HG03196 (cell line): Measurements from ENCODE around the gene ERI2.

Experiments
- ATAC-seq: cut with Tn5 transposase; IDR thresholded peaks from one replicate; pipeline ENCODE4 v1.9.1; 2021; ENCODE audit not compliant: unreplicated experiment

ERI2 gene, protein sequence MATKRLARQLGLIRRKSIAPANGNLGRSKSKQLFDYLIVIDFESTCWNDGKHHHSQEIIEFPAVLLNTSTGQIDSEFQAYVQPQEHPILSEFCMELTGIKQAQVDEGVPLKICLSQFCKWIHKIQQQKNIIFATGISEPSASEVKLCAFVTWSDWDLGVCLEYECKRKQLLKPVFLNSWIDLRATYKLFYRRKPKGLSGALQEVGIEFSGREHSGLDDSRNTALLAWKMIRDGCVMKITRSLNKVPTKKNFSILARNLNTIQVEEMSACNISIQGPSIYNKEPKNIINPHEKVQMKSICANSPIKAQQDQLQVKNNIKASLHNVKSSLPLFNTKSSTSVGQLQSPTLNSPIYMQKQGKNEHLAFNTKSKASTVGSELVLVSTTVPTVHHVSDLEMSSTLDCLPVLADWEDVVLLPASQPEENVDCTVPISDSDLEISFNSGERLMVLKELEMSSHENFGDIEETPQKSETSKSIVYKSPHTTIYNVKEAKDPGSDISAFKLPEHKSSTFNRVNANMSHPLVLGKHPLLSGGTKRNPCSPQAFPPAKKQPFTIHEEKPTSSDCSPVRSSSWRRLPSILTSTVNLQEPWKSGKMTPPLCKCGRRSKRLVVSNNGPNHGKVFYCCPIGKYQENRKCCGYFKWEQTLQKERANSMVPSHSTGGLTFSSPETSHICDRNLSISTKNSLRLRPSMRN

DNA sequence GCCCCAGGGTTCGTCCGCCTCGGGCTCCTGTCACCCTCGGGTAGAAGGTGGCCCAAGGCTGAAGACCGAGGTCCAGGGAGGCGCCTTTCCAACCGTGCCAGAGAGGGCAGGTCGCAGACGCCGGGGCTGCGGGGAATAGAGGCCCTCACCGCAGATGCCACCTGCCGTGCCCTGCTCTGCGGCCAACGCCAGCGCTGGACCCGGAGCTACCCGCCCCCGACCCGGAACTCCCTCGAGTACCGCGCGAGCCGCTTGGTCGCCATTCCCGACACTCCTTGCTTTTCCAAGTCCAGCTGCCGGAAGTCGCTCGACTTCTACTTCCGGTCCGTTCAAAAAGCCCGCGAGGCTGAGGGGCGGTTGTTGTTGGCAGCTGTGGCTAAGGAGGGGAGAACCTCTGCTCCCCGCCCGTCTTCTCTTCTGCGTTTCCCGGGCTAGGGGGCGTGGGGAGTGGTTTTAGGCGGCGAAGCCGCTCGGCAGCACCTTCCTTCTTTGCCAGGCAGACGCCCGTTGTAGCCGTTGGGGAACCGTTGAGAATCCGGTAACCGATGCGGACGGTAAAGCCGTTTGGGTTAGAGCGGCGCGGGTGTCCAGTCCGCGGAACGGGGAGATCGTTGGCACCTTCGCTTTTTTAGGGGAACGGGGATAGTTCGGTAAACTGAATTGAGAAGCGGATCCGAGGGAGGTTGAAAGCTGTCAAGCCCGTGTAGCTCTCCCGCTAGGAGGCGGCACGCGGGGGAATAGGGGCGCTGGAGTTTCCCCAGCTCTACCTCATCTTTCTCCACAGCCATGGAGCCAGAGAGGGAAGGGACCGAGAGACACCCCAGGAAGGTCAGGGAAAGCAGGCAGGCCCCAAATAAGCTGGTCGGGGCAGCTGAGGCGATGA, at the start of gene ERI2, which contains the start of gene REXO5:
Gene ERI2, minus strand, starts transcription at position 305 of the 883 bp plus-strand sequence. Its CDS starts 42 bp downstream, at position 263.
Gene REXO5, plus strand, starts transcription at position 360 of the 883 bp plus-strand sequence. Its CDS starts 427 bp downstream, at position 787.
- ATAC-seq = peak; percentile 78

DNA sequence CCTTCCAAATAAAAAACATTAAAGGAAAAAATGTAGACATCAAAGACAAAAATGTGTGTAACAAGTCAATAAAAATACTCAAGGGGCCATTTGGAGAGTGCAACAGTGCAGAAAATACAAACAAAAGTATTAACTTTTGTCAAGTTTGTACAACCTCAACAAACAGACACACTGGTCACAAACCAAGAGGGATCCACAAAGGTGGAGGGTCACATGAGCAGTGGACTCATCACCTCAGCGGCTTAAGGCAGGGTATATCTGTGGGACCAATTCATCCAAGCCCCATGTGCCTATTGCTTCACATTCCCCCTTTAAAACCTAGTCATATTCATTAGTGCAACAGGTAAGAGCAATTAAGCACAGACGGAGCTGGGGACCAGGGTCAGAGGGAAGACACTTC, 48.7 kb upstream of the ERI2 start:
- ATAC-seq = no peak

DNA sequence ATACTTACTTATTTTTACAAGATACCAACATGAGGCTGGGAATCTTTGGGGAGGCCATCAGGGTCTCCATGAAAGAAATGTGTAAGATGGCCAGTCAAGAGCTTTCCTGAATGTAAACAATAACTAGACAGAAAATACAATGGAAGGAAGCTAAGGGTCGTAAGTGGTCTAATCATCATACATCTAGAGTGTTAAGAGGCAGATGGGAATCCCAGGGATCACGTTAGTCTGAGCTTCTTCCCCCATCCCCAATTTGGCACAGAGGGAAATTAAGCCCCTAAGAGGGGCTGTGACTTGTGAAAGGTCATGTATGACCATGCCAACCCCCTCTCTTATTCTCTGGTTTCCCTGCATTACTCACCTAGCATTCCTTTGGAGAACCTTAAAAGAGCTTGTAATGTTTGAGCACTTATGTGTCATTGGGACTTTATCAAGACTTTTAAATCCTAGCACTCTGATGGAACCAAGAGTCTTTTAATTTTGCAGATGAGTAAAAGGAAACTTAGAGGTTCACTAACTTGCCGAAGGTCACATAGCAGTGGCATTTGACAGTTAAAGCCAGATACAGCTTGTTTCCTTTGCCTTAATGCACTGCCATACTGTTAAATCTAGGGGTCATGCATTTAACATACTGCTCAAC, 47.8 kb upstream of the ERI2 start:
- no peak for ATAC-seq

DNA sequence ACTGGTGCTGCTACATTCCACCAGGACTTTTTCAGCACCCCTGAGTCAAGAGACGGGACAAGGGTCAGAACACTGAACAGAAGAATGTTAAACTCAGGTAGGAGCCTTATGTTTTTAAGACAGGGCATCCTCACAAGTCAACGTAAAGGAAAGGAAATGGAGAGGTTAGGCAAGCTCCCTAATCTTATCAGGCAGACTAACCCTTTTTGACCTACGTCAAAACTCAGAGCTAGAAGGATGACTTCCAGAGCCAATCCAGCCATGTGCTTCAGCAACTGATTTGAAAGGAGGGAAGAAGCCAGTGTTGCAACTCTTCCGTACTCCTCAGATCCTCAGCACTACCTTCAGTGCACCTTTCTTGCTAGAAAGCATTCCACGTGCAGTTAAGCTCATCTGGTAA, 46.9 kb upstream of the ERI2 start:
- no peak for ATAC-seq

DNA sequence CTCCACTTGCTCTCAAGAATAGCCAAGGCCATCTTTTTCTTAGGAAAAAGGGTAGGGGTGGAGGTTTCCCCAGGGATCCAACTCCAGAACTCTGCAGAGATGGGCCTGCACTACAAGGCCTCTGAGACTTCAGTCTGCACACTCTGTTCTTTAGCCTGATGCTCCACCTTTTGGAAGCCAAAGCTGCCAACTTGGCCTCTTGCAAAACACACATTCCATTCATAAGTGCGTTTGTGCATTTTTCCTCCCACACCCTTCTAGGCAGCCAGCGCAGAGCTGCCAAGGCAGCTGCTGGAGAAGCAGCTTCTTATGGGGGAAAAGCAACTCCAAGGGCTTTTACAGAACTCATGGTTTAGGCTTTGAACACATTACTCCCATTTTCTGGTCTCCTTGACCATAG, 45.3 kb upstream of the ERI2 start:
- ATAC-seq = no peak

DNA sequence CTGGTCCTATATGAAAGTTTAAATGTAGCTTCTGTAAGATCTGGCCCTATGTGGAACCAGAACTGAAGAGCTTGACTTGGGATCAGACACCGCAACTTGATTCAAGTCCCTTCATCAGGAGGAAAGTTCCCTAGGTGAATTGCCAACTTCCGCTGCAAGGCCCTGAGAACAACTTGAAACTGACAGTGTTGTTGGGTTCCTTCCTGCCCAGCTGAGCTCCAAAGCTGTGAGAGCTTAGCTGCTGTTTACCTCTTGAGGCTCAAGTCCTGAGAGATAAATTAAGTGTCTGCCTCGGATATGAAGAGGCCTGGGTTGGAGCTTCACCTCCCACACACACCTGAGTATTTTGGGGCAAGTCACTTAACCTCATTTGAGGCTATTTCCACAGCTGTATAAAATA, 44.7 kb upstream of the ERI2 start:
- no peak for ATAC-seq

DNA sequence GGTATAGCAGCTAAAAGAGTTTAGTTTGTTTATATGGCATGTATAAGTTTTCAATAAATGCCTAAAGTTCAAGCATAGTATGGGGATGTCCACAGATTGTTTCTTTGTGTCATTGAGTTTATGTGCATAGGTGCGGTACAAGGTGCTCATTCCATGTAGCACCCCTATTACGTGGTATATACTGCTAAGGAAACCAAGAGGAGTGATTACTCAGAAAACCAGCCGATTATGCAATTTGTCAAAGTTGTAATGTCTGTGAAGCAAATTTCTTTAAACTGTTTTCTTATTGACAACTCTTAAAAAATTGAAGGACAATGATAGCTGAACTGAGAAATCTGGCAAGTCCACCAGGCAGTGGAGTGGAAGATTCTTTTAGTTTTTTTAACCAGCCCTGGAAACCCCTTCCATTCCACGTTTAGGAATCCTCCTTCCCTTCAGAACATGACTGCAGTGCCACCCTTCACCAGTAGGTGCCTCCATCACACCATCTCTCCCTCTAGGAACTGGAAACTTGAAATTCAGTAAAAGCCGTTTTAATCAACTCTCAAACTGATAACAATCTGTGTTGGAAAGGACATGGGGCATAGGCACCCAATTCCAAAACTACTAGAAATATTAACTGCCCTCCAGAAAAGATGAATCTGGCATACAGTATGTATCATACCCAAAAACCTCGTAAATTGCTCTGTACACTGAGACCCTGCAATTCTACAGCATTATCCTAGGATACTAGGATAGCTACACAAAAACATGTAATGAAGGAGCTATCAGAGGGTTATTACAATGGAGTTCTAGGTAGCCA, 43.5 kb upstream of the ERI2 start:
- ATAC-seq = no peak

DNA sequence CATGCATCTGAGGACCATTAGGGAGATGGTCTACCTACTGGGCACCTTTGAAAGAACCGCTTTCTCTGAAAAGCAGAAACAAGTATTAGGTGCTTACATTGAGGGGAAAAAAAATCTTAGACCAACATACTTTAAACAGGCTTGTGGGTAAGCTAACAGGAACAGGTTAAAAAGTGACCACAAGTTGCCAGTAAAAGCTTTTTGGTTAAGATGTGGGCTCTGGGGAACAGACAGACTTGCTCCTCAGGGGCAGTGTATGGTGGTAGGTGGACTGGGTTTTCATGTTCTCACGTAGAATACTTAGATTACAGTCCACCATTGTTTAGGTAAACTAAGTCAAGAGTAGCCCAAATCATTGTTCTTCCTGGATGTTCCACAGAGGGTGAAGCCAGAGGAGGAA, 41.3 kb upstream of the ERI2 start:
- no peak for ATAC-seq

DNA sequence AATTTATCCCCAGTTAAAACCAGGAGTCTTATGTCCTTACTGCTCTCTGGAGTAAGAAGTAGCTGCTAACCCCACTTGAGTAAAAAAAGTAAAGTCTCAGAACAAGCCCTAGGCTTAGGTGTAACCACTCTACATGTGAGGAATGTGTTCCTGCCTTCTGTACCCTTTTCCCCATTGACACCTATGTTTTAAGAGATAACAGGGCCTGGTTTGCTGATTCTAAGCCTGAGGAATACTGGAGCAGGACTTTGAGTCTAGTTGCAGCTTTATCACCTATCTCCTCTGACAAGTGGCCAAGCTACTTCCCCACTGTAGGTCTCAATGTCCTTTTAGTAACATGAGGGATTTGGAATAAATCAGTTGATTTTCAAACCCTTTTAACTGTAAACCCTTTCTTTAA, 40.3 kb upstream of the ERI2 start:
- no peak for ATAC-seq

DNA sequence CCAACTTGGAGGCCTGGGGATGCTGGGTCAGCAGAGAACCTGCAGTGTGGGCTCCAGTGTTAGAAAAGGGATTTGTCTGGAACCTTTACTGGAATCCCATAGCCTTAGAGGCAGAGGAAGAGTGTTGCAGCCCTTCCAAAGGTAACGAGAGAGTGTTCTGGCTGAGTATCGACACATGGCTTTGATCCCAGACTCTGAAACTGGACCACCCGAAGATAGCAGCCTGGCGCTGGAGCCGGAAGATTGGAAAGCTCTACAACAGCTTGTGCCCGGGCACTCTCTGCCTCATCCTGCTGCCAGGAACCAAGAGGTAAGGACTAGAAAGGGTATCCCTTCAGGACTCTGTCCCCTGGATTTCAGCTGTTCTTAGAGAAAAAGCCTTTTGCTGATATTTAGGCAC, 39.8 kb upstream of the ERI2 start:
- ATAC-seq = no peak

DNA sequence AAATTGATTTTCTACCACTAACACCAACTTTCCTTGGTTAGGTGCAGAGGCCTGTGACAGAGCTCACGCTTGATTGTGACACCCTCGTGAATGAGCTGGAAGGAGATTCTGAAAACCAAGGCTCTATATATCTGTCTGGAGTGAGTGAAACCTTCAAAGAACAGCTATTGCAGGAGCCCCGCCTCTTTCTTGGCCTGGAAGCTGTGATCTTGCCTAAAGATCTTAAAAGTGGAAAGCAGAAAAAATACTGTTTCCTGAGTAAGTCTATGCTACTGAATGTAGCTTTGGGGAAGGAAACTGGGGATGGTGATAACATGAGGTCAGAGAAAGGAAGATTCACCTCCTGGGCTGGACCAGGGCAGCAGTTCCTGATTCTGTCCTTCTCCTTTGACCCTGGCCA, 38.3 kb upstream of the ERI2 start:
- ATAC-seq = no peak

DNA sequence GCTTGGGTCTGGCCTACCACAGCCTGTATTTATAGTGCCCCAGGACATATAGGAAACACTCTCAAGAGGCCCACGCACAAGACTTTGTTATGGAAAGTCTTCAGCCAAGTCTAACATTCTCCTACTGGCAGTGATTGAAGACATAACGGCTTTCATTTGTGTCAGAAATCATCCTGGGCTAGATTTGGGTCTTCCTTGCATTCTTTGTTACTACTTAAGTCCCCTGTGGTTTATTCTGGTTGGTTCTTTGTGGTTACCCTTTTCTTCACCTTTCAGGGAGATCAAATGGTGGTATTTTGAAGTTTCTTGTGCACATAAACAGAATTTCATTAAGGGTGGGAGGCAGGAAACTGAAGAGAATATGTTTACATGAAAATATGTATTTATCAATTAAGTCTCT, 37.8 kb upstream of the ERI2 start:
- ATAC-seq = no peak

DNA sequence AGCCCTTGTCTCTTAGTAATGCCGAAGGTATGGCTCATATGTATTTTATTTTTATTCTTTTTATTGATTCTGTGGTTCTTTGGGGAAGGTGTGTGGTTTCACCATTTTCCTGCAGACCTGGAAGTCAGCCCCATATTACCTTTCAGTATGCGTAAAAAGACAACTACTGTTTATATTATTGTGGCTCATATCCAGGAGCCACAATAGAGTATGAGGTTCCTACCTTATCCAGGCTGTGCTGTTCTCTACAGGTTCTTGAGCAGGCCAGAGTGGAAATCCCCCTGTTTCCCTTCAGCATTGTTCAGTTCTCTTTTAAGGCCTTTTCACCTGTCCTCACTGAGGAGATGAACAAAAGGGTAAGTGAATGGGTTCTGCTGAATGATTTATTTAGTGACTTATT, 33.2 kb upstream of the ERI2 start:
- no peak for ATAC-seq

DNA sequence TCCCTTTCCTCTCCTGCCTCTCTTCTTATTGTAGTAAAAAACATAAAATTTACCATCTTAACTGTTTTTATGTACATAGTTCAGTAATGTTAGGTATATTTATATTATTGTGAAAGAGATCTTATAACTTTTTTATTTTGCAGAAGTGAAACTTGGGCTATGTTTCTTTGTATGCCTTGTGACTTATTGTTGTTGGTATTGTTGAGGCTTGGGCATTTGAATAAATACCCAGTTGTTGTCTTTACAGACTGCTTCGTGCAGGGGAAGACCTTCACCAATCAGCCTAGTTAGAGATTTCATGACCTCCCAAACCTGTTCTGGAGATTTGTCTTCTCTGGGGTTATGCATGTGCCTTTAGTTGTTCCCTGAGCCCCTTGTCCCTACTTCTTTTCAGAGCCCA, 32.0 kb upstream of the ERI2 start:
- no peak for ATAC-seq

DNA sequence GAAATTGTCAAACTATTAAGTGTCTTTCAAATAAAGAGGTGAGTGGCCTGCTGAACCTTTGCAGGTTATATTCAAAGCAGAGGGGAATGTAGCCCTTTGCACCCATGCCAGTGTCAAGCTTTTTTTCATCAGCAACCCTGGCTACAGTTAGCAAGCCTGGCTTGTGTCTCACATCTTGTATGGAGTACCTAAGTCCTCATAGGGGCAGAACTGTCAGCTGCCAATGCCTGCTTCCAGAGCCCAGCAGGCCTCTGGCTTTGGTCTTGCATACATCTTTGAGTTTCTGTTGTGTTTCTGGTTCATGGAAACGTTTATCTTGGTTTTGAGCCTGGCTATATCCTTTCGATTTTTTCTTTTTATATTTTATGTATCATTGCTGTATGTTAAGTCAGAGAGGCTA, 26.8 kb upstream of the ERI2 start:
- ATAC-seq = no peak

DNA sequence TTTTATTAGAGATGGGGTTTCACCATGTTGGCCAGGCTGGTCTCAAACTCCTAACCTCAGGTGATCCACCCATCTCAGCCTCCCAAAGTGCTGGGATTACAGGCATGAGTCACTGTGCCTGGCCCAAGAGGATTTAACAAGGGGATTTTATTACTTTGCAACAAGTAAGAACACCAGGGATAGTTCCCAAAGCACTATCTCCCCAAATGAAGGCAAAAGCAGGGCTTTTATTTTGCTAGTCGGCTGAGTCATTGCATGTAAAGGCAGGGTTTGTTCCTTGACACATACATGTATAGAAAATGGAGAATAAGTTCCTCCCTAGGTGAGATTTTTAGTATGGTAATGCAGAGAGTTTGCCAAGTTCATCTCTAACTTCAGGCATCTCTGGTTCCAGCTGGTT, 24.1 kb upstream of the ERI2 start:
- no peak for ATAC-seq

DNA sequence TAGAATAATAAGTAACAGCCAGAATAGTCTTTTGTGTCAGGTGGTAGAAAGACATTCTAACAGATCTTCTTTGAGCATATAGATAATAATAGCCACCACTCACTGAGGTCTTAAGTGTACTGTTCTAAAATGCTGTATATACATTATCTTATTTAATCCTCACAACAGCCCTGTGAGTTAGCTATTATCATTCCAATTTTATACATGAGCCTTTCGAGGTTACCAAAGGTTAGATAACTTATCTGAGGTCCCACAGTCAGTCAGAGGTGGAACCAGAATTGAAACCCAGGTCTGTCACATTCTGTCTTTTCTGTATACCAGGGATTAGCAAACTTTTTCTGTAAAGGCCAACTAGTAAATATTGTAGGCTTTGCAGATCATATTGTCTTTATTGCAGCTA, 23.3 kb upstream of the ERI2 start:
- no peak for ATAC-seq

DNA sequence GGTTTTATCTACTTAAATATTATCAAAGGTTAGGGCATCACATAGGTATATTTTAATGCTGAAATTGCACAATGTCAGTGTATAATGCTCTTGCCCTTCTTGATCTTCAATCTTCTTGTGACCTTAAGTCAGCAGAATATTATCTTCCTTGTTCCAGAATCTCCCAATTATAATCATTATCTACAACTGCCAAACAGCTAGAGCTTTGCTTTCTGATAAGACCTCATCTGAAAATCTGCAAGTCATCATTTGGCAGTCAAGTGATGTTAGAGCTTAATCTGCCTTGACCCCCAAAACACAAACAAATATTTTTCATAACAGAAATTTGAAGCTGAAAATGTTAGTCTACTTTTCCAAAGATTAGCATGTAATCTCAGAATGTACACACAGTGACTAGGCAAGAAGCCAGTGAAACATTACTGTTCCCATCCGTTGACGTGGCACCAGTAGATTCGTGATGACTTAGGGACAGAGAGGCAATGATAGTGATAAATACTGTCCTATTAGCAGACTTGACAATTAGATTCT, 19.8 kb upstream of the ERI2 start:
- ATAC-seq = no peak

DNA sequence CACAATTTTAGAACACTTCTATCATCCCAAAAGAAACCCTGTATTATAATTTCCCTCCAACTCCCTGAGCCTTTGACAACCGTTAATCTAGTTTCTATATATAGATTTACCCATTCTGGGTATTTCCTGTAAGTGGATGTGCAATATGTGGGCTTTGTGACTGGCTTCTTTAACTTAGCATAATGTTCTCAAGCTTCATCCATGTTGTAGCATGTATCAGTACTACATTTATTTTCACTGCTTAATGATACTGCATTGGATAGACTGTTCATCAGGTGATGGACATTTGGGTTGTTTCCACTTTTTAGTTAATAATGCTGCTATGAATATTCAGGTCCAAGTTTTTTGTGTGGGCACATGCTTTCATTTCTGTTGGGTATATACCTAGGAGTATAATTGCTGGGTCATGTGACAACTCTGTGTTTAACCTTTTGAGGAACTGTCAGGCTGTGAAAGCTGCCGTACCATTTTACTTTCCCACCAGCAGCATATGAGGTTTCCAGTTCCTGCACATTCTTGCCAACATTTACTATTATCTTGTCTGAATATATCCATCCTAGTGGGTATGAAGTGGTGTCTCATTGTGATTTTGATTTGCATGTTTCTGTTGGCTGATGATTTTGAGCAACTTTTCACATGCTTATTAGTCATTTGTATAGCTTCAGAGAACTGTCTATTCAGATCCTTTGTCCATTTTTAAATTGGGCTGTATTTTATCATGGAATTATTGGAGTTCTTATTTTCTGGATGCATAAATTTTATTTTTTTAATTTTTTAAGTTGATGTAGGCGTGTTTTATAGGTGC, 16.5 kb upstream of the ERI2 start:
- ATAC-seq = no peak
